ENCODE measurements around the gene VPS37D. TPM values are rescaled to one million over a fixed set of nuclear protein-coding genes. Genes with fewer than 3 reads are reported as not detected.
"Not testable (repeated sequence)": the region's sequence is repeated elsewhere in the genome, so short reads cannot be mapped to it uniquely, and the experiment has no call there.

The VPS37D gene
- total RNA-seq, 1 donor from 2014 or later = 1.3 TPM

DNA sequence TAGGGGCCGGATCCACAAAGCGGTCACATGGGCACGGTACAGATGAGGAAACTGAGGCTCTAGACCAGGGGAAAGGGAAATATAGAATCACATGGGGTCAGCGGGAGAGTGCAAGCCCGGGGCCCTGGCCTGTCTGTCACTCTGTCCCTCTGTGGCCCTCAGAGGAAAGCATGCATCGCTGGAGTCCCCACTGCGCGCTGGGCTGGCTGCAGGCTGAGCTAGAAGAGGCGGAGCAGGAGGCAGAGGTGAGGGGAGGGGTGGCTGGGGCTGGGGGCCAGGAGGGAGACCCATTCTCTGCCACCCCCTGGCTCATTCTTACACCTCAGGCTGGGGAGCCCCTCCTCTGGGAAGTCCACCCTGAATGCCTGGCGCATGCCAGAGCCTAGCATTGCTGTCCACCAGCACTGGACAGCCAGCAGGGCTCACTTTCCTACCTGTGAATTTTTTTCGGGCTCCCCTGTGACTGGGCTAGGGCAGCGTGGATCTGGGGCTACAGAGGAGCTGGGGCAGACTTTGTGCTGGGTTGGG lies 2.3 kb downstream of the VPS37D start:
- intact Hi-C loops (cut with DNase I) = loop anchor here (2.0 kb wide), 1 partner anchor 51 kb away; no protein-coding TSS in a partner anchor
- DNase-seq (ENCODE audit: low spot score in 2 of 2) = no peak
- TF ChIP-seq, protein P1, sequence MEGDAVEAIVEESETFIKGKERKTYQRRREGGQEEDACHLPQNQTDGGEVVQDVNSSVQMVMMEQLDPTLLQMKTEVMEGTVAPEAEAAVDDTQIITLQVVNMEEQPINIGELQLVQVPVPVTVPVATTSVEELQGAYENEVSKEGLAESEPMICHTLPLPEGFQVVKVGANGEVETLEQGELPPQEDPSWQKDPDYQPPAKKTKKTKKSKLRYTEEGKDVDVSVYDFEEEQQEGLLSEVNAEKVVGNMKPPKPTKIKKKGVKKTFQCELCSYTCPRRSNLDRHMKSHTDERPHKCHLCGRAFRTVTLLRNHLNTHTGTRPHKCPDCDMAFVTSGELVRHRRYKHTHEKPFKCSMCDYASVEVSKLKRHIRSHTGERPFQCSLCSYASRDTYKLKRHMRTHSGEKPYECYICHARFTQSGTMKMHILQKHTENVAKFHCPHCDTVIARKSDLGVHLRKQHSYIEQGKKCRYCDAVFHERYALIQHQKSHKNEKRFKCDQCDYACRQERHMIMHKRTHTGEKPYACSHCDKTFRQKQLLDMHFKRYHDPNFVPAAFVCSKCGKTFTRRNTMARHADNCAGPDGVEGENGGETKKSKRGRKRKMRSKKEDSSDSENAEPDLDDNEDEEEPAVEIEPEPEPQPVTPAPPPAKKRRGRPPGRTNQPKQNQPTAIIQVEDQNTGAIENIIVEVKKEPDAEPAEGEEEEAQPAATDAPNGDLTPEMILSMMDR (IDR thresholded peaks at IDR 0.05) = no peak
- no peaks in the 10 kb centered on the region for H3K36me3 ChIP-seq
- H3K27me3 ChIP-seq = no peaks in the 10 kb centered on the region
- no peak overlapping the region for H3K27ac ChIP-seq
- H3K4me1 ChIP-seq = peaks cover 4 to 11% of the 10 kb centered on the region in 2 donors
- H3K9me3 ChIP-seq = no peaks in the 10 kb centered on the region
- no peak overlapping the region for H3K4me3 ChIP-seq

DNA sequence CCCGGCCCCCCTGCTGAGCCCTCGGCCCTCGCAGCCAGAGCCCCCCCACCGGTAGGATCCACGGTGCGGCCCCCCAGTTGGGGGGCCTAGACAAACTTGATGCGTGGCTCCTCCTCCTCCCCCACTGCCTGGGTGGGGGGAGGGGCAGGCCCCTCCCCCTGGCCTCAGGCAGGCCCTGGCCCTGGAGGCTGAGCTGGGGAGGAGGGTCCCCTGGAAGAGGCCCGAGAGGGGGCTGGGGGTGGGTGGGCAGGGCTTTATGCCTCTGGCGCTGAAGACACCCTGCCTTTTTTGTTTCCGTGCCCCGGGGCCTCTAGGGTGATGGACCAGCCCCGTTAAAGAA lies 3.7 kb downstream of the VPS37D start:
- Histone ChIP-seq H3K9me3 (no peaks in the 10 kb centered on the region), H3K4me1 (peaks cover 4 to 11% of the 10 kb centered on the region in 2 donors), H3K27me3 (no peaks in the 10 kb centered on the region), H3K27ac (no peak overlapping the region), H3K4me3 (no peak overlapping the region), H3K36me3 (no peaks in the 10 kb centered on the region)
- intact Hi-C loops (cut with DNase I) = no loop called here
- TF ChIP-seq, protein P1 (IDR thresholded peaks at IDR 0.05) = no peak
- DNase-seq (ENCODE audit: low spot score in 2 of 2) = no peak

DNA sequence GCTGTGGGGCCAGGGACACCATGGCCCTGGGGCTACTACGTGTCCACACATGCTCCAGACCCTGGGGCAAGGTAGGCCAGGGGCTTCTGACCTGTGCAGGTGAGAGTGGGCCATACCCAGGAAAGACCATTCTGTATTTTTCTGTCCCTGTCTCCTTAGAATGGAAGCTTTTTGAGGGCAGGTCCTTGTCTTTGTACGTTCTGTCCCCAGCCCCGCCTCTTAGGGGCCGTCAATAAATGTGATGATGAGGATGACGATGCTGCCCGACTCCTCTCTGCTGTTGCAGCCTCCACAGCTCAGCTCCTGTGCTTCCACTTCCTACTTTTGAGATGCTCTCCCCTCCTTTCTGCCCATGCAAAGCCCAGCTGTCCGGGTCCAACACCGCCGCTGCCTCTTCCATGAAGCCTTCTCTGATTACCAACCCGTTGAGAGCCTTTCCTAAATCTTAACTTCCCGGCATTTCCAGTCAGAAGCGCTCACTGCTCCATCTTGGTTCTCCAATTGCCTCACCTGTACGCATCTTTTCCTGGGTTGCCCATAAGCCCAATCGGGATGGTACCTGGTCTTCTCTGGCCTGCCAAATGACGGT lies 4.3 kb downstream of the VPS37D start:
- no peak overlapping the region for H3K27ac ChIP-seq
- intact Hi-C loops (cut with DNase I) = no loop called here
- TF ChIP-seq, protein P1 (IDR thresholded peaks at IDR 0.05) = no peak
- H3K27me3 ChIP-seq = no peaks in the 10 kb centered on the region
- peaks cover 4 to 11% of the 10 kb centered on the region in 2 donors for H3K4me1 ChIP-seq
- no peak for DNase-seq (ENCODE audit: low spot score in 2 of 2)
- no peaks in the 10 kb centered on the region for H3K36me3 ChIP-seq
- no peaks in the 10 kb centered on the region for H3K9me3 ChIP-seq
- H3K4me3 ChIP-seq = no peak overlapping the region

DNA sequence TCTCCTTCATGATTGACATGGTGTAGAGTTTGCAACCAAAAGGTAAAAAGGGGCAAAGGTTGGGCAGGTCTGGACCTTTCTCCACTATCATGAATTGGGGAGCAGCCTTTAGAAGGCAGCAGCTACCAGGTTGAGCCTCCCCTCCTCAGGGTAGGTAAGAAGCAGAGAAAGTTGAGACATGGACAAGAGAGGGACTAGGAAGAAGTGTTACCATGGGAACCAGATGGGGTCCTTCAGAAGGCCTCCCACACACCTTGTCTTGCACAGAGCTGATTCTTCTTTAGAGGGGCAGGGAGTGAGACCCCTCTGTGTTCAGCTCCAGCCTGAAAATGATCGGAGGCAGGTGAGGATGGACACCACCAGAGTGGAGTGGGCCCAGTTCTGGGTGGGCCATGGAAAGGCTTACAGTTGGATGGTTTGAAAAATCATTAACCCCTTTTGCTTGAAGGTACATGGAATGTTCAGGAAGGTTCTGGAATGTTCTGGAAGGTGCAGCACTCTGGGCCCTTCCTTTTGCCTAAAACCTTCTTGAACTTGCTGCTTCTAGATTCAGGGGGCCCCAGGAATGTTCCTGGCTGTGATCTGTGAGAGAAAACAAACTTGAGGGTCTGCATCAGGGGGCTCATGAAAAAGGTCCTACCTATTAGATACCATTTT lies 7.0 kb downstream of the VPS37D start:
- Histone ChIP-seq H3K27ac (no peak overlapping the region), H3K36me3 (peaks cover 14 to 19% of the 10 kb centered on the region in 2 donors), H3K4me3 (no peak overlapping the region), H3K27me3 (no peaks in the 10 kb centered on the region), H3K4me1 (no peaks in the 10 kb centered on the region), H3K9me3 (no peaks in the 10 kb centered on the region)
- intact Hi-C loops (cut with DNase I) = no loop called here
- TF ChIP-seq, protein P1 (IDR thresholded peaks at IDR 0.05) = no peak
- DNase-seq (ENCODE audit: low spot score in 2 of 2) = no peak

DNA sequence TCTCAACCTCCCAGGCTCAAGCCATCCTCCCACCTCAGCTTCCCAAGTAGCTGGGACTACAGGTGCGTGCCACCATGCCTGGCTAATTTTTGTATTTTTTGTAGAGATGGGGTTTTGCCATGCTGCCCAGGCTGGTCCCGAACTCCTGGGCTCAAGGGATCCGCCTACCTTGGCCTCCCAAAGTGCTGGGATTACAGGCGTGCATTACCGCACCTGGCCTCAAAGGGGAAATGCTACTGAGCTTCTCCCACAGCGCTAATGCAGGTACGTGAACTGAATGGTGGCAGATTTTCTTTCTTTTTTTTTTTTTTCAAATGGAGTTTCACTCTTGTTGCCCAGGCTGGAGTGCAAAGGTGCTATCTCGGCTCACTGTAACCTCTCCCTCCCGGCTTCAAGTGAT lies 8.4 kb downstream of the VPS37D start:
- H3K4me1 ChIP-seq; H3K9me3 ChIP-seq; DNase-seq (ENCODE audit: low spot score in 2 of 2); intact Hi-C loops (cut with DNase I); H3K27me3 ChIP-seq; H3K4me3 ChIP-seq; H3K27ac ChIP-seq: not testable (repeated sequence)
- peaks cover 14 to 19% of the 10 kb centered on the region in 2 donors for H3K36me3 ChIP-seq

DNA sequence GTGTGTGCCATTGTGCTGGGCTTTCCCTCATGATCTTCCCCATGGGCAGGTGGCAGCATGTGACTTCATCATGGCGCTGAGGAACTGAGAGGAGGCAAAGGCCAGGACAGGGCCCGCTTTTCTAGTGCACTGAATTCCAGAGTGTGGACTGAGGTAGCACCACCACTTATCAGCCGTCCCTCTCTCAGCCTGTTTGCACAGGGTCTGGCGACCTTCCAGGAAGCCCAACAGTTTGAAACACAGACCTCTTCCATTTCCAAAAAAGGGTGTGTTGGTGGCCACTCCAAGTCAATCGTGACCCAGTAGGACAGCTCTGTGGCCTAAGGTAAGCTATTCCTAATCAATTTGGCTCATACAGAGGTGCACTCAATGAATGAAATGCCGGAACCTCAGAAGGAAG lies 11.2 kb downstream of the VPS37D start:
- Histone ChIP-seq H3K36me3 (peaks cover 14 to 19% of the 10 kb centered on the region in 2 donors), H3K27ac (no peak overlapping the region), H3K9me3 (no peaks in the 10 kb centered on the region), H3K27me3 (no peaks in the 10 kb centered on the region), H3K4me3 (no peak overlapping the region), H3K4me1 (peaks cover 4 to 20% of the 10 kb centered on the region in 2 donors)
- DNase-seq (ENCODE audit: low spot score in 2 of 2) = no peak
- TF ChIP-seq, protein P1 (IDR thresholded peaks at IDR 0.05) = no peak
- intact Hi-C loops (cut with DNase I) = no loop called here
